PC-9 (cell line): ENCODE measurements around the gene CEP63.

ENCODE experiments used
- EZH2 ChIP-seq: fragments of 200-600 bp; sonication (generic); IDR thresholded peaks from 2 replicates; pipeline ENCODE4 v1.8.0; 2017; ENCODE audit warnings: antibody characterized with exemption, low read depth
- TF ChIP-seq, protein P1 (sequence below): fragments of 200-600 bp; sonication (generic); conservative IDR thresholded peaks from 2 replicates; pipeline ENCODE4 v1.6.1; 2017; ENCODE audit warnings: mixed run types, antibody characterized with exemption, mild to moderate bottlenecking, moderate library complexity

DNA sequence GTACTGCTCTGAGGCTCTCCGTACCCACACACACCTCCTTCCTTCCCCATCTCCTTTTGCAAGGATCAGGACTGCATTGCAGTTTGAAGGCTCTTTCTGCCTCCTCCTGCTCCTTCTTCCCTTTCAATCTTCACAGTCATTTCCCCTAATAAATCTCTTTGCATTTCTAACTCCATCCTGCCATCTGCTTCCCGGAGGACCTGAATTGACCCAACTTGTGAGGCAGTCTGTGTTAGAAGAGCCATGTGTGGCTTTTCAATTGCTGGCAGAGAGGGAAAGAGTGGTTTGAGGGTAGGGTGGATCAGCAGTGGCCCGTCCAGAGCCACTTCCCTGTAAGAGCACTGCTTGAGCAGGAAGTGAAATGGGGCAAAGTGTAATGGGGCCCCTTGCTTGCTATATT is 35.9 kb upstream of the CEP63 start:
- TF ChIP-seq, protein P1, sequence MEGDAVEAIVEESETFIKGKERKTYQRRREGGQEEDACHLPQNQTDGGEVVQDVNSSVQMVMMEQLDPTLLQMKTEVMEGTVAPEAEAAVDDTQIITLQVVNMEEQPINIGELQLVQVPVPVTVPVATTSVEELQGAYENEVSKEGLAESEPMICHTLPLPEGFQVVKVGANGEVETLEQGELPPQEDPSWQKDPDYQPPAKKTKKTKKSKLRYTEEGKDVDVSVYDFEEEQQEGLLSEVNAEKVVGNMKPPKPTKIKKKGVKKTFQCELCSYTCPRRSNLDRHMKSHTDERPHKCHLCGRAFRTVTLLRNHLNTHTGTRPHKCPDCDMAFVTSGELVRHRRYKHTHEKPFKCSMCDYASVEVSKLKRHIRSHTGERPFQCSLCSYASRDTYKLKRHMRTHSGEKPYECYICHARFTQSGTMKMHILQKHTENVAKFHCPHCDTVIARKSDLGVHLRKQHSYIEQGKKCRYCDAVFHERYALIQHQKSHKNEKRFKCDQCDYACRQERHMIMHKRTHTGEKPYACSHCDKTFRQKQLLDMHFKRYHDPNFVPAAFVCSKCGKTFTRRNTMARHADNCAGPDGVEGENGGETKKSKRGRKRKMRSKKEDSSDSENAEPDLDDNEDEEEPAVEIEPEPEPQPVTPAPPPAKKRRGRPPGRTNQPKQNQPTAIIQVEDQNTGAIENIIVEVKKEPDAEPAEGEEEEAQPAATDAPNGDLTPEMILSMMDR, result no peak
- TF ChIP-seq EZH2, result no peak
